ENCODE measurements around the gene CTBS. TPM values are rescaled to one million over a fixed set of nuclear protein-coding genes. Genes with fewer than 3 reads are reported as not detected.

Gene CTBS
- total RNA-seq, 2 experiments from 2014 or later: 10.6 to 12.6 TPM

GRCh38 chr1:84505493-84506001 is 68.7 kb downstream of the CTBS start:
- Mint-ChIP-seq H3K4me3 (peak overlapping the region; percentile 100), H3K9me3 (peaks cover 11% of the 10 kb centered on the region), H3K27me3 (peaks cover 4% of the 10 kb centered on the region), H3K27ac (peak overlapping the region; percentile 99), H3K4me1 (peaks cover 38% of the 10 kb centered on the region), H3K36me3 (peaks cover 44% of the 10 kb centered on the region)
- no peak for DNase-seq

- peak overlapping the region; percentile 100 for H3K4me3 Mint-ChIP-seq
Observed at GRCh38 chr1:84504580-84505492, 69.4 kb downstream of the CTBS start.

GRCh38 chr1:84502927-84503326 is 71.3 kb downstream of the CTBS start:
- no peak overlapping the region for H3K27ac Mint-ChIP-seq
- no peak overlapping the region for H3K4me3 Mint-ChIP-seq
- H3K27me3 Mint-ChIP-seq: peaks cover 4% of the 10 kb centered on the region
- peaks cover 42% of the 10 kb centered on the region for H3K36me3 Mint-ChIP-seq
- no peaks in the 10 kb centered on the region for H3K9me3 Mint-ChIP-seq
- H3K4me1 Mint-ChIP-seq: peaks cover 49% of the 10 kb centered on the region
- no peak for DNase-seq

More at GRCh38 chr1:84504580-84505492, 69.4 kb downstream of the CTBS start:
- H3K27me3 Mint-ChIP-seq: peaks cover 4% of the 10 kb centered on the region
- no peak for DNase-seq
- H3K36me3 Mint-ChIP-seq: peaks cover 45% of the 10 kb centered on the region
- peaks cover 11% of the 10 kb centered on the region for H3K9me3 Mint-ChIP-seq
- H3K4me1 Mint-ChIP-seq: peaks cover 40% of the 10 kb centered on the region
- peak overlapping the region; percentile 99 for H3K27ac Mint-ChIP-seq

Other genes starting within 250 kb of the CTBS start
- gene DNASE2B, start 176.0 kb downstream of the CTBS start, total RNA-seq: not detected
- gene RPF1, start 95.2 kb downstream of the CTBS start, total RNA-seq: 10 to 100 TPM; 65.2 to 68.3 TPM
- gene SPATA1, start 68.1 kb downstream of the CTBS start, total RNA-seq: 1 to 10 TPM; 1.0 to 1.5 TPM
- gene GNG5, start 67.9 kb downstream of the CTBS start, total RNA-seq: 100 to 1,000 TPM; 119 to 128 TPM
- 10 to 100 TPM; 12.4 to 13.1 TPM for gene SSX2IP, start 116.0 kb upstream of the CTBS start, total RNA-seq

Measured in activated naive CD8-positive, alpha-beta T cell treated with anti-CD3 and anti-CD28 coated beads for 36 hours (primary cell).